COLO668 (cell line): ENCODE data around the gene ADAM19.

Experiments used
- DNase-seq: peaks from one replicate; lab custom pipeline; 2025; ENCODE audit not compliant: unreplicated experiment; lab: John Stamatoyannopoulos, UW

ADAM19 gene

GRCh38 chr5:157575381-157576020, at the start of gene ADAM19:
ADAM19 (minus strand) TSS chr5:157575775; CDS start chr5:157575696, 79 bp downstream.
- DNase-seq, result no peak

GRCh38 chr5:157624144-157624543, 48.6 kb upstream of the ADAM19 start:
- no peak for DNase-seq

GRCh38 chr5:157620776-157621175, 45.2 kb upstream of the ADAM19 start:
- DNase-seq, result no peak

GRCh38 chr5:157618191-157618765, 42.7 kb upstream of the ADAM19 start:
- DNase-seq, result no peak

GRCh38 chr5:157616785-157617184, 41.2 kb upstream of the ADAM19 start:
- DNase-seq, result no peak

- no peak for DNase-seq
Observed at GRCh38 chr5:157613385-157614245, 38.0 kb upstream of the ADAM19 start.

- no peak for DNase-seq
Observed at GRCh38 chr5:157612581-157612980, 37.0 kb upstream of the ADAM19 start.

- DNase-seq, result peak; percentile 0
Observed at GRCh38 chr5:157611571-157612476, 36.2 kb upstream of the ADAM19 start.

GRCh38 chr5:157610990-157611389, 35.4 kb upstream of the ADAM19 start:
- no peak for DNase-seq

- DNase-seq, result no peak
Observed at GRCh38 chr5:157608972-157609565, 33.5 kb upstream of the ADAM19 start.

GRCh38 chr5:157607371-157608161, 32.0 kb upstream of the ADAM19 start:
- DNase-seq, result no peak

GRCh38 chr5:157606046-157606445, 30.5 kb upstream of the ADAM19 start:
- DNase-seq, result no peak

GRCh38 chr5:157603333-157604190, 28.0 kb upstream of the ADAM19 start:
- no peak for DNase-seq

GRCh38 chr5:157602505-157602904, 26.9 kb upstream of the ADAM19 start:
- DNase-seq, result no peak

GRCh38 chr5:157600252-157600651, 24.7 kb upstream of the ADAM19 start:
- DNase-seq, result no peak

GRCh38 chr5:157599565-157599964, 24.0 kb upstream of the ADAM19 start:
- no peak for DNase-seq

GRCh38 chr5:157598350-157598936, 22.9 kb upstream of the ADAM19 start:
- no peak for DNase-seq

- DNase-seq, result no peak
Observed at GRCh38 chr5:157597277-157597676, 21.7 kb upstream of the ADAM19 start.
